BJ (cell line): Measurements from ENCODE around the gene APLN. TPM values are rescaled to one million over a fixed set of nuclear protein-coding genes. Genes with fewer than 3 reads are reported as not detected.

Source experiments
- CTCF ChIA-PET: fragments of 350-600 bp; formaldehyde crosslinking; extraction: SDS; loops from one replicate; lab custom pipeline; 2021; ENCODE audit warnings: antibody characterized with exemption, inconsistent platforms; lab: Yijun Ruan, JAX
- POLR2A ChIA-PET: fragments of 300-600 bp; sonication (Branson Sonifier 250); formaldehyde crosslinking; extraction: SDS; loops from one replicate; lab custom pipeline; 2021; ENCODE audit warnings: antibody characterized with exemption; lab: Charles Lee
- DNase-seq: peaks from one replicate; pipeline ENCODE4 v3.0.0-alpha.2; 2011; ENCODE audit warnings: low read depth
- H3K27me3 ChIP-seq: 2 replicates; pipeline ENCODE4 v1.6.0; 2011; ENCODE audit warnings: low read length; ENCODE audit not compliant: control insufficient read depth, insufficient read depth
- H3K36me3 ChIP-seq: 2 replicates; pipeline ENCODE4 v1.5.1; 2011; ENCODE audit warnings: low read length; ENCODE audit not compliant: control insufficient read depth, insufficient read depth
- H3K4me3 ChIP-seq: 2 replicates; pipeline ENCODE4 v1.5.1; 2011; ENCODE audit warnings: low read depth, mild to moderate bottlenecking, control low read depth, low read length
- CTCF ChIP-seq: IDR thresholded peaks from 2 replicates; pipeline ENCODE4 v1.5.1; 2011; ENCODE audit warnings: low read depth, mild to moderate bottlenecking, control low read depth, inconsistent platforms, low read length, moderate library complexity; ENCODE audit not compliant: insufficient read depth
- polyA plus RNA-seq: library from polyadenylated mRNA; depleted of rRNA; stranded (reverse); fragments of >200 nt; gene quantifications from 2 replicates; pipeline ENCODE4 v1.2.3, GENCODE V29; 2011; rRNA removed

The APLN gene
- polyA plus RNA-seq, 1 experiment: 0.11 TPM

DNA sequence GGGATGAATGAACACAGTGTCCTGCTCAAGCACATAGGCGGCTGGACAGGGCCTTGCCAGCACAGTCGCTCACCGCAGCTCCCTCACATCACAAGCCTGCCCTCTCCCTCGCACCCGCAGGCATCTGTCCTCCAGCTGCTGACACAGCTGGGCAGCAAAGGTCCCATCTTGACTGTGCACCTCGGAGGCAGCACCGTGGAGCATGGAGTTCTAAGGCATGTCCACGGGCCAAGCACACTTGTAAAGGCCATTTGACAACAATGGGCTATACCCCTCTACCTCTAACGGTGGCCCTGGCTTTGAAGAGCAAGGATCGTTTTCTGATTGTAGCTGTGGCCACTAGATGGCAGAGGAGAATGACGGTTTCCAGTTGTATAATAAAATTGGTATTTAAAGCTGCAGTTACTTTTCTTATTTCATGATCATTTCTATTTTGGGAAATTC, 53.8 kb downstream of the APLN start:
- ChIA-PET POLR2A (no interaction called here), CTCF (interaction anchor here (0.6 to 1.3 kb wide), 6 partner anchors 9 to 460 kb away, joined by 3 to 10 read pairs (median 4); no protein-coding TSS in a partner anchor)
- H3K27me3 ChIP-seq: no peaks in the 10 kb centered on the region
- no peaks in the 10 kb centered on the region for H3K36me3 ChIP-seq
- DNase-seq: no peak
- H3K4me3 ChIP-seq: no peak overlapping the region
- TF ChIP-seq CTCF: peak; percentile 58

DNA sequence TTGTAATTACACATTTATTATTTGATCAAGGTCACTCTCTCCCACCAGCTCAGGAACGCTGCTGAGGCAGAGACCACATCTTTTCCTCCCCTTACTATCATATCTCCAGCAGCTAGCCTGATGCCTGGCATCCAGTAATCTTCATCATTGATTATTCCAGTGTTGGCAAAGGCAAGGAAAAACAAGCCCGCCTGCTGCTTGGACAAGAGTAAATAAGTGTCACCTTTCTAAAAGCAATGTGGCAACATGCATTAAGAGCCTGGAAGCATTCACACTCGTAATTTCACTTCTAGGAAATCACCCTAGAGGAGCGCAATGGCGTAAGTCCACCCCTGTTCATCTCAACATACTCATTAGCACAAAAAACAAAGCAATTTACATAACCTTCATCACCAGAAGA, 54.8 kb downstream of the APLN start:
- ChIA-PET POLR2A (no interaction called here), CTCF (no interaction called here)
- no peak for TF ChIP-seq CTCF
- Histone ChIP-seq H3K4me3 (no peak overlapping the region), H3K27me3 (no peaks in the 10 kb centered on the region), H3K36me3 (no peaks in the 10 kb centered on the region)
- DNase-seq: no peak

- no peak for DNase-seq
- Histone ChIP-seq H3K36me3 (no peaks in the 10 kb centered on the region), H3K27me3 (no peaks in the 10 kb centered on the region), H3K4me3 (no peak overlapping the region)
- no peak for TF ChIP-seq CTCF
- ChIA-PET CTCF (interaction anchor here (0.7 kb wide), 1 partner anchor 10 kb away, joined by 3 read pairs; no protein-coding TSS in a partner anchor), POLR2A (no interaction called here)
These were observed 55.3 kb downstream of the APLN start for GRCh38 chrX:129599499-129599898.

GRCh38 chrX:129597905-129598304, 56.9 kb downstream of the APLN start:
- H3K36me3 ChIP-seq: no peaks in the 10 kb centered on the region
- no peak overlapping the region for H3K4me3 ChIP-seq
- H3K27me3 ChIP-seq: no peaks in the 10 kb centered on the region
- ChIA-PET POLR2A (no interaction called here), CTCF (no interaction called here)
- TF ChIP-seq CTCF: no peak
- DNase-seq: no peak

GRCh38 chrX:129596077-129596476, 58.7 kb downstream of the APLN start:
- ChIA-PET POLR2A (no interaction called here), CTCF (no interaction called here)
- DNase-seq: no peak
- Histone ChIP-seq H3K27me3 (no peaks in the 10 kb centered on the region), H3K36me3 (no peaks in the 10 kb centered on the region), H3K4me3 (no peak overlapping the region)
- TF ChIP-seq CTCF: no peak

Other genes with a start within 250 kb of the APLN start
- 13.9 and 36.7 TPM in 2 replicates for gene SMARCA1, start 131.5 kb downstream of the APLN start, polyA plus RNA-seq
- 16.4 and 22.0 TPM in 2 replicates for gene OCRL, start 114.7 kb downstream of the APLN start, polyA plus RNA-seq
- 0.16 and 0.32 TPM in 2 replicates for gene XPNPEP2, start 84.0 kb upstream of the APLN start, polyA plus RNA-seq
- not detected in 2 replicates for gene SASH3, start 125.0 kb upstream of the APLN start, polyA plus RNA-seq
- 47.5 and 48.0 TPM in 2 replicates for gene ZDHHC9, start 188.9 kb upstream of the APLN start, polyA plus RNA-seq